Measurements from ENCODE around the gene ZIC4. TPM values are rescaled to one million over a fixed set of nuclear protein-coding genes. Genes with fewer than 3 reads are reported as not detected.

ZIC4 gene
- total and polyA plus RNA-seq, 10 of the 15 experiments (the other 5 are each of a cell fraction or from before 2014, with no cell fraction given): not detected

- no peaks in the 10 kb centered on the region for H4K20me1 ChIP-seq (ENCODE audit: control insufficient read depth, insufficient read depth)
- no peaks in the 10 kb centered on the region for H3K36me3 ChIP-seq (ENCODE audit: control insufficient read depth in 2 of 2, insufficient read depth in 2 of 2, low read length in 1 of 2)
- in situ Hi-C loops (cut with MboI): no loop called here
- TF ChIP-seq HDGF (IDR thresholded peaks at IDR 0.05) (no peak), USF2 (IDR thresholded peaks at IDR 0.05; ENCODE audit: borderline replicate concordance, low read depth, low read length) (no peak), YBX1 (IDR thresholded peaks at IDR 0.05) (no peak), NFIC (IDR thresholded peaks at IDR 0.05; ENCODE audit: low read depth, low read length) (no peak), RBBP5 (conservative IDR thresholded peaks at IDR 0.05) (no peak), ASH2L (IDR thresholded peaks at IDR 0.05; ENCODE audit: borderline replicate concordance, low read depth) (no peak), TCF12 (IDR thresholded peaks at IDR 0.05; ENCODE audit: low read depth, low read length) (no peak)
- intact Hi-C loops (cut with micrococcal nuclease; ENCODE audit: unreplicated experiment): no loop called here
- H2AFZ ChIP-seq (ENCODE audit: control insufficient read depth, low read depth, low read length): no peak overlapping the region
- H3K27ac ChIP-seq (ENCODE audit: control insufficient read depth, insufficient read depth): no peak overlapping the region
- H3K27me3 ChIP-seq (replicated peaks in 1 of 2; ENCODE audit: control insufficient read depth in 2 of 2, insufficient read depth in 2 of 2, low read length in 1 of 2): peaks cover 12 to 23% of the 10 kb centered on the region in 2 experiments
- H3K9ac ChIP-seq (ENCODE audit: control insufficient read depth, insufficient read depth, low read length): no peak overlapping the region
- BruUV-seq (replicated peaks): no TSS peak
- H3K9me3 ChIP-seq (replicated peaks; ENCODE audit: control insufficient read depth, insufficient read depth, low read length): peaks cover 2% of the 10 kb centered on the region; the same call in 2 of the 3 replicates
- CTCF ChIA-PET: no interaction called here
- SMC1A ChIA-PET (ENCODE audit: uncharacterized antibody, unreplicated experiment): no interaction called here
- DNase-seq (ENCODE audit: low read depth, low spot score) (no peak), FAIRE-seq (no peak), ATAC-seq (no peak)
- no peaks in the 10 kb centered on the region for H3K4me1 ChIP-seq (ENCODE audit: control insufficient read depth, insufficient read depth, low read length)
- 62% methylated on average over 27 of the region's 27 CpGs for WGBS (ENCODE audit: insufficient coverage, insufficient replicate concordance, low lambda C conversion rate, missing lambda C conversion rate)
- H3K4me2 ChIP-seq (ENCODE audit: control insufficient read depth, insufficient read depth): no peak overlapping the region
- RAD21 ChIA-PET (ENCODE audit: unreplicated experiment): no interaction called here
- no peaks in the 10 kb centered on the region for H3K79me2 ChIP-seq (ENCODE audit: control insufficient read depth, insufficient read depth, low read length)
- H3K4me3 ChIP-seq: no peak overlapping the region
- POLR2A ChIA-PET: no interaction called here
Measured at GRCh38 chr3:147407498-147408187, 1.3 kb upstream of the ZIC4 start.

GRCh38 chr3:147407114-147407497 lies 763 bp upstream of the ZIC4 start:
- Histone ChIP-seq H3K4me1 (ENCODE audit: control insufficient read depth, insufficient read depth, low read length) (no peaks in the 10 kb centered on the region), H4K20me1 (ENCODE audit: control insufficient read depth, insufficient read depth) (no peaks in the 10 kb centered on the region), H3K9ac (ENCODE audit: control insufficient read depth, insufficient read depth, low read length) (no peak overlapping the region), H3K4me3 (no peak overlapping the region), H3K27ac (ENCODE audit: control insufficient read depth, insufficient read depth) (no peak overlapping the region), H3K79me2 (ENCODE audit: control insufficient read depth, insufficient read depth, low read length) (no peaks in the 10 kb centered on the region), H3K27me3 (replicated peaks in 1 of 2; ENCODE audit: control insufficient read depth in 2 of 2, insufficient read depth in 2 of 2, low read length in 1 of 2) (peaks cover 11 to 20% of the 10 kb centered on the region in 2 experiments; a peak in 3 of 4 replicates), H3K4me2 (ENCODE audit: control insufficient read depth, insufficient read depth) (no peak overlapping the region), H3K36me3 (ENCODE audit: control insufficient read depth in 2 of 2, insufficient read depth in 2 of 2, low read length in 1 of 2) (no peaks in the 10 kb centered on the region), H2AFZ (ENCODE audit: control insufficient read depth, low read depth, low read length) (no peak overlapping the region), H3K9me3 (replicated peaks; ENCODE audit: control insufficient read depth, insufficient read depth, low read length) (peaks cover 2% of the 10 kb centered on the region; the same call in 2 of the 3 replicates)
- no TSS peak for BruUV-seq (replicated peaks)
- ChIA-PET CTCF (no interaction called here), POLR2A (no interaction called here), SMC1A (ENCODE audit: uncharacterized antibody, unreplicated experiment) (no interaction called here), RAD21 (ENCODE audit: unreplicated experiment) (no interaction called here)
- ATAC-seq: no peak
- WGBS (ENCODE audit: insufficient coverage, insufficient replicate concordance, low lambda C conversion rate, missing lambda C conversion rate): 30% methylated on average over 17 of the region's 17 CpGs
- intact Hi-C loops (cut with micrococcal nuclease; ENCODE audit: unreplicated experiment): no loop called here
- TF ChIP-seq NKRF (conservative IDR thresholded peaks at IDR 0.05) (no peak), FOXK2 (IDR thresholded peaks at IDR 0.05) (no peak), RAD21 (IDR thresholded peaks at IDR 0.05; ENCODE audit: insufficient read depth, low read depth, low read length) (no peak), MXI1 (IDR thresholded peaks at IDR 0.05; ENCODE audit: low read depth, low read length) (no peak)
- no peak for FAIRE-seq
- in situ Hi-C loops (cut with MboI): no loop called here
- no peak for DNase-seq (ENCODE audit: low read depth, low spot score)

All from GM12878 (cell line).